ENCODE results near the gene PSMB4. TPM values are rescaled to one million over a fixed set of nuclear protein-coding genes. Genes with fewer than 3 reads are reported as not detected.

Gene PSMB4
- total RNA-seq, 1 experiment from 2014 or later = 320 TPM

- intact Hi-C loops (cut with micrococcal nuclease) = no loop called here
- Mint-ChIP-seq H3K4me3 (ENCODE audit: unreplicated experiment) (no peak overlapping the region), H3K9me3 (ENCODE audit: unreplicated experiment) (peaks cover 17% of the 10 kb centered on the region), H3K27me3 (ENCODE audit: insufficient read depth, unreplicated experiment) (no peaks in the 10 kb centered on the region), H3K36me3 (ENCODE audit: insufficient read depth, unreplicated experiment) (peaks cover 28% of the 10 kb centered on the region), H3K4me1 (ENCODE audit: insufficient read depth, unreplicated experiment) (no peaks in the 10 kb centered on the region), H3K27ac (ENCODE audit: low read depth, unreplicated experiment) (no peak overlapping the region)
- DNase-seq (ENCODE audit: unreplicated experiment) = no peak
- BruUV-seq (replicated peaks) = no TSS peak
- ChIA-PET POLR2A (interaction anchor here (1.6 kb wide), 1 partner anchor 11 kb away, joined by 3 read pairs; the partner anchor contains the start of gene SELENBP1), CTCF (no interaction called here)
- no peak for TF ChIP-seq CTCF (IDR thresholded peaks at IDR 0.05; ENCODE audit: unreplicated experiment)
These were observed 37.5 kb upstream of the PSMB4 start for GRCh38 chr1:151361883-151362282.

GRCh38 chr1:151362308-151363155, 36.8 kb upstream of the PSMB4 start:
- DNase-seq (ENCODE audit: unreplicated experiment) = no peak
- no peak overlapping the region for H3K4me3 Mint-ChIP-seq (ENCODE audit: unreplicated experiment)
- H3K27me3 Mint-ChIP-seq (ENCODE audit: insufficient read depth, unreplicated experiment) = no peaks in the 10 kb centered on the region
- ChIA-PET CTCF (no interaction called here), POLR2A (interaction anchor here (0.5 to 0.6 kb wide), 2 partner anchors 66 to 72 kb away, joined by 3 to 4 read pairs; no protein-coding TSS in a partner anchor)
- peaks cover 17% of the 10 kb centered on the region for H3K9me3 Mint-ChIP-seq (ENCODE audit: unreplicated experiment)
- BruUV-seq (replicated peaks) = no TSS peak
- no peak overlapping the region for H3K27ac Mint-ChIP-seq (ENCODE audit: low read depth, unreplicated experiment)
- intact Hi-C loops (cut with micrococcal nuclease) = no loop called here
- H3K36me3 Mint-ChIP-seq (ENCODE audit: insufficient read depth, unreplicated experiment) = peaks cover 28% of the 10 kb centered on the region
- TF ChIP-seq CTCF (IDR thresholded peaks at IDR 0.05; ENCODE audit: unreplicated experiment) = no peak
- no peaks in the 10 kb centered on the region for H3K4me1 Mint-ChIP-seq (ENCODE audit: insufficient read depth, unreplicated experiment)

- intact Hi-C loops (cut with micrococcal nuclease) = no loop called here
- DNase-seq (ENCODE audit: unreplicated experiment) = no peak
- CTCF ChIA-PET = interaction anchor here (0.5 to 1.6 kb wide), 3 partner anchors 12 to 24 kb away, joined by 3 to 6 read pairs (median 3); no protein-coding TSS in a partner anchor
- no peak overlapping the region for H3K27ac Mint-ChIP-seq (ENCODE audit: low read depth, unreplicated experiment)
- H3K4me3 Mint-ChIP-seq (ENCODE audit: unreplicated experiment) = no peak overlapping the region
- POLR2A ChIA-PET = interaction anchor here (0.7 to 1.7 kb wide), 2 partner anchors 7 to 15 kb away, joined by 3 to 4 read pairs; partner anchors contain the start of gene SELENBP1
- H3K4me1 Mint-ChIP-seq (ENCODE audit: insufficient read depth, unreplicated experiment) = no peaks in the 10 kb centered on the region
- TF ChIP-seq CTCF (IDR thresholded peaks at IDR 0.05; ENCODE audit: unreplicated experiment) = no peak
- H3K36me3 Mint-ChIP-seq (ENCODE audit: insufficient read depth, unreplicated experiment) = peaks cover 28% of the 10 kb centered on the region
- BruUV-seq (replicated peaks) = no TSS peak
- no peaks in the 10 kb centered on the region for H3K27me3 Mint-ChIP-seq (ENCODE audit: insufficient read depth, unreplicated experiment)
- peaks cover 17% of the 10 kb centered on the region for H3K9me3 Mint-ChIP-seq (ENCODE audit: unreplicated experiment)
These were observed 34.4 kb upstream of the PSMB4 start for GRCh38 chr1:151364996-151365395.

DNA sequence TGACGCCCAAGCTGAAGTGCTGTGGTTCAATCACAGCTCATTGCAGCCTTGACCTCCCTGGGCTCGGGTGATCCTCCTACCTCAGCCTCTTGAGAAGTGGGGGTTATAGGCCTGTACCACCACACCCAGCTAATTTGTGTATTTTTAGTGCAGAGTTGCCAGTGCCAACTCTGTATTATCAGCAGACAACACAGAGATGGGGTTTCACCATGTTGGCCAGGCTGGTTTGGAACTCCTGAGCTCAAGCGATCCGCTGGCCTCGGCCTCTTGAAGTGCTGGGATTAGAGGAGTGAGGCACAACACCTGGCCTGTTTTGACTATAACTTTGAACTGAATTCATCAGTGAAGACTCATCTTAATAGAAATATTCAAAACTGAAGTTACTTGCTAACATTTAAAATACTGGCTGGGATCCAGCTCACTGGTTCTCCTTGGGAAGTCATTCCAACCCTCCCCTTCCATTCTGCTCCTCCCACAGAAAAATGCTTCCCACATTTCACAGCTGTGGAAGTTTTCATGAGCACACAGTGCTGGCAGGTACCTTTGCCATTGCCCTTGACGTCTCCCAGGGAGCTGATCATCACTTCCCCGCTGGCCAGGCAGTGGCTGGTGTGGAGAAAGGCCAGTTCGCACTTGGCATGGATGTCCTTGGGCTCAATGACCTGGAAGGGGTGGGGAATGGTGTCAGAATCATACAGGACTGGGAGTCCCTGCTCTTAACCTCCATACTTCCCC, 31.5 kb upstream of the PSMB4 start:
- peaks cover 18% of the 10 kb centered on the region for H3K36me3 Mint-ChIP-seq (ENCODE audit: insufficient read depth, unreplicated experiment)
- CTCF ChIA-PET = interaction anchor here (0.6 to 1.6 kb wide), 2 partner anchors 27 kb away, joined by 3 to 8 read pairs; no protein-coding TSS in a partner anchor
- BruUV-seq (replicated peaks) = no TSS peak
- POLR2A ChIA-PET = interaction anchor here (0.6 to 1.8 kb wide), 6 partner anchors 10 to 75 kb away, joined by 3 to 10 read pairs (median 4); partner anchors contain the start of gene PSMB4
- peaks cover 19% of the 10 kb centered on the region for H3K4me1 Mint-ChIP-seq (ENCODE audit: insufficient read depth, unreplicated experiment)
- no peak overlapping the region for H3K27ac Mint-ChIP-seq (ENCODE audit: low read depth, unreplicated experiment)
- no peak for TF ChIP-seq CTCF (IDR thresholded peaks at IDR 0.05; ENCODE audit: unreplicated experiment)
- peaks cover 8% of the 10 kb centered on the region for H3K9me3 Mint-ChIP-seq (ENCODE audit: unreplicated experiment)
- intact Hi-C loops (cut with micrococcal nuclease) = no loop called here
- DNase-seq (ENCODE audit: unreplicated experiment) = no peak
- no peaks in the 10 kb centered on the region for H3K27me3 Mint-ChIP-seq (ENCODE audit: insufficient read depth, unreplicated experiment)
- H3K4me3 Mint-ChIP-seq (ENCODE audit: unreplicated experiment) = no peak overlapping the region
